Loucy (cell line): ENCODE results near the gene CCDC3.

ENCODE experiments used
- H2AFZ ChIP-seq: fragments of 200-600 bp; sonication (generic); 2 replicates; pipeline ENCODE4 v1.6.0; 2016; ENCODE audit warnings: antibody characterized with exemption, mild to moderate bottlenecking, low read length, moderate library complexity
- H3F3A ChIP-seq: fragments of 200-600 bp; 2 replicates; pipeline ENCODE4 v1.6.0; 2016; ENCODE audit warnings: antibody characterized with exemption, low read depth, mild to moderate bottlenecking
- H3K27me3 ChIP-seq: fragments of 200-600 bp; sonication (generic); 2 replicates; pipeline ENCODE4 v1.6.1; 2014; ENCODE audit warnings: low read length, mild to moderate bottlenecking; ENCODE audit not compliant: insufficient read depth, poor library complexity, severe bottlenecking
- H3K36me3 ChIP-seq: fragments of 200-600 bp; sonication (generic); 2 replicates; pipeline ENCODE4 v1.6.1; 2016; ENCODE audit warnings: low read length; ENCODE audit not compliant: insufficient read depth
- H3K4me1 ChIP-seq: fragments of 200-600 bp; sonication (generic); 2 replicates; pipeline ENCODE4 v1.5.1; 2014; ENCODE audit warnings: low read length, mild to moderate bottlenecking; ENCODE audit not compliant: insufficient read depth, poor library complexity, severe bottlenecking
- H3K4me2 ChIP-seq: fragments of 200-600 bp; sonication (generic); 2 replicates; pipeline ENCODE4 v1.6.0; 2014; ENCODE audit warnings: antibody characterized with exemption, low read length, low read depth, mild to moderate bottlenecking; ENCODE audit not compliant: poor library complexity, severe bottlenecking
- H3K4me3 ChIP-seq: fragments of 200-600 bp; sonication (generic); 2 replicates; pipeline ENCODE4 v1.5.1; 2014; ENCODE audit warnings: low read length, mild to moderate bottlenecking, mixed read lengths; ENCODE audit not compliant: poor library complexity, severe bottlenecking
- H3K79me2 ChIP-seq: fragments of 200-600 bp; sonication (generic); 2 replicates; pipeline ENCODE4 v1.6.1; 2014; ENCODE audit warnings: low read length; ENCODE audit not compliant: insufficient read depth
- H3K9ac ChIP-seq: fragments of 200-600 bp; sonication (generic); 2 replicates; pipeline ENCODE4 v1.6.0; 2014; ENCODE audit warnings: mild to moderate bottlenecking, low read depth, low read length, moderate library complexity; ENCODE audit not compliant: poor library complexity, severe bottlenecking
- H3K9me2 ChIP-seq: fragments of 200-600 bp; sonication (generic); replicated peaks from 2 replicates; pipeline ENCODE4 v1.6.1; 2016; ENCODE audit warnings: low read depth, low read length, mixed read lengths
- H3K9me3 ChIP-seq: fragments of 200-600 bp; sonication (generic); 2 replicates; pipeline ENCODE4 v1.6.1; 2014; ENCODE audit warnings: mild to moderate bottlenecking, antibody characterized with exemption, low read length, low read depth; ENCODE audit not compliant: insufficient read depth
- H4K20me1 ChIP-seq: fragments of 200-600 bp; sonication (generic); 2 replicates; pipeline ENCODE4 v1.6.0; 2014; ENCODE audit warnings: antibody characterized with exemption, low read length, mild to moderate bottlenecking; ENCODE audit not compliant: insufficient read depth, poor library complexity, severe bottlenecking
- EZH2phosphoT487 ChIP-seq: fragments of 200-600 bp; IDR thresholded peaks from 2 replicates; pipeline ENCODE4 v1.6.1; 2018; ENCODE audit warnings: antibody characterized with exemption, mild to moderate bottlenecking, moderate library complexity, borderline replicate concordance
- TF ChIP-seq, protein P1 (sequence below): fragments of 200-600 bp; sonication (generic); conservative IDR thresholded peaks from 2 replicates; pipeline ENCODE4 v1.5.1; 2014; ENCODE audit warnings: mild to moderate bottlenecking, antibody characterized with exemption, low read length

CCDC3 gene

GRCh38 chr10:12957081-12957480 is 44.4 kb downstream of the CCDC3 start:
- Histone ChIP-seq H3K9me3 (0 out of 2 replicates have a peak, but pooled peaks cover 3% of the 10 kb centered on the region), H2AFZ (no peak overlapping the region), H3K4me2 (no peak overlapping the region), H3K36me3 (no peaks in the 10 kb centered on the region), H3K9ac (no peak overlapping the region), H4K20me1 (no peaks in the 10 kb centered on the region), H3F3A (no peaks in the 10 kb centered on the region), H3K9me2 (no peaks in the 10 kb centered on the region), H3K4me3 (no peak overlapping the region), H3K27me3 (no peaks in the 10 kb centered on the region), H3K4me1 (no peaks in the 10 kb centered on the region), H3K79me2 (no peaks in the 10 kb centered on the region)
- no peak for TF ChIP-seq EZH2phosphoT487

GRCh38 chr10:12954866-12955265 is 46.6 kb downstream of the CCDC3 start:
- TF ChIP-seq, protein P1, sequence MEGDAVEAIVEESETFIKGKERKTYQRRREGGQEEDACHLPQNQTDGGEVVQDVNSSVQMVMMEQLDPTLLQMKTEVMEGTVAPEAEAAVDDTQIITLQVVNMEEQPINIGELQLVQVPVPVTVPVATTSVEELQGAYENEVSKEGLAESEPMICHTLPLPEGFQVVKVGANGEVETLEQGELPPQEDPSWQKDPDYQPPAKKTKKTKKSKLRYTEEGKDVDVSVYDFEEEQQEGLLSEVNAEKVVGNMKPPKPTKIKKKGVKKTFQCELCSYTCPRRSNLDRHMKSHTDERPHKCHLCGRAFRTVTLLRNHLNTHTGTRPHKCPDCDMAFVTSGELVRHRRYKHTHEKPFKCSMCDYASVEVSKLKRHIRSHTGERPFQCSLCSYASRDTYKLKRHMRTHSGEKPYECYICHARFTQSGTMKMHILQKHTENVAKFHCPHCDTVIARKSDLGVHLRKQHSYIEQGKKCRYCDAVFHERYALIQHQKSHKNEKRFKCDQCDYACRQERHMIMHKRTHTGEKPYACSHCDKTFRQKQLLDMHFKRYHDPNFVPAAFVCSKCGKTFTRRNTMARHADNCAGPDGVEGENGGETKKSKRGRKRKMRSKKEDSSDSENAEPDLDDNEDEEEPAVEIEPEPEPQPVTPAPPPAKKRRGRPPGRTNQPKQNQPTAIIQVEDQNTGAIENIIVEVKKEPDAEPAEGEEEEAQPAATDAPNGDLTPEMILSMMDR = no peak
- TF ChIP-seq EZH2phosphoT487 = no peak
- Histone ChIP-seq H3K27me3 (no peaks in the 10 kb centered on the region), H3K36me3 (no peaks in the 10 kb centered on the region), H3K4me3 (no peak overlapping the region), H2AFZ (no peak overlapping the region), H3K4me2 (no peak overlapping the region), H3K79me2 (no peaks in the 10 kb centered on the region), H3K4me1 (no peaks in the 10 kb centered on the region), H3K9me2 (no peaks in the 10 kb centered on the region), H4K20me1 (no peaks in the 10 kb centered on the region), H3K9me3 (peaks cover 6% of the 10 kb centered on the region; the same call in 1 of the 2 replicates), H3F3A (no peaks in the 10 kb centered on the region), H3K9ac (no peak overlapping the region)

GRCh38 chr10:12950583-12951128 is 50.9 kb downstream of the CCDC3 start:
- TF ChIP-seq, protein P1 = no peak
- no peak for TF ChIP-seq EZH2phosphoT487
- H3K9me3 ChIP-seq = peaks cover 6% of the 10 kb centered on the region; the same call in 1 of the 2 replicates
- no peaks in the 10 kb centered on the region for H3K79me2 ChIP-seq
- no peak overlapping the region for H2AFZ ChIP-seq
- no peaks in the 10 kb centered on the region for H3F3A ChIP-seq
- no peaks in the 10 kb centered on the region for H3K36me3 ChIP-seq
- no peaks in the 10 kb centered on the region for H3K27me3 ChIP-seq
- no peaks in the 10 kb centered on the region for H3K9me2 ChIP-seq
- H3K4me3 ChIP-seq = no peak overlapping the region
- H4K20me1 ChIP-seq = no peaks in the 10 kb centered on the region
- H3K4me1 ChIP-seq = no peaks in the 10 kb centered on the region
- H3K9ac ChIP-seq = no peak overlapping the region
- H3K4me2 ChIP-seq = no peak overlapping the region

- H3F3A ChIP-seq = no peaks in the 10 kb centered on the region
- no peaks in the 10 kb centered on the region for H4K20me1 ChIP-seq
- no peak overlapping the region for H3K9ac ChIP-seq
- no peaks in the 10 kb centered on the region for H3K27me3 ChIP-seq
- TF ChIP-seq, protein P1 = 0 out of 2 replicates have a peak, but pooled peaks have one; percentile 25
- no peak for TF ChIP-seq EZH2phosphoT487
- H3K9me3 ChIP-seq = peaks cover 6% of the 10 kb centered on the region; the same call in 1 of the 2 replicates
- H3K9me2 ChIP-seq = no peaks in the 10 kb centered on the region
- no peak overlapping the region for H3K4me2 ChIP-seq
- H3K79me2 ChIP-seq = no peaks in the 10 kb centered on the region
- no peaks in the 10 kb centered on the region for H3K4me1 ChIP-seq
- no peaks in the 10 kb centered on the region for H3K36me3 ChIP-seq
- no peak overlapping the region for H2AFZ ChIP-seq
- H3K4me3 ChIP-seq = no peak overlapping the region
Observed at GRCh38 chr10:12949248-12949647, 52.3 kb downstream of the CCDC3 start.
